HG03520 (cell line): ENCODE data around the gene MPP1.

Experiments used
- ATAC-seq: cut with Tn5 transposase; IDR thresholded peaks from one replicate; pipeline ENCODE4 v1.9.1; 2021; ENCODE audit warnings: mild to moderate bottlenecking, moderate library complexity; ENCODE audit not compliant: unreplicated experiment

The MPP1 gene

DNA sequence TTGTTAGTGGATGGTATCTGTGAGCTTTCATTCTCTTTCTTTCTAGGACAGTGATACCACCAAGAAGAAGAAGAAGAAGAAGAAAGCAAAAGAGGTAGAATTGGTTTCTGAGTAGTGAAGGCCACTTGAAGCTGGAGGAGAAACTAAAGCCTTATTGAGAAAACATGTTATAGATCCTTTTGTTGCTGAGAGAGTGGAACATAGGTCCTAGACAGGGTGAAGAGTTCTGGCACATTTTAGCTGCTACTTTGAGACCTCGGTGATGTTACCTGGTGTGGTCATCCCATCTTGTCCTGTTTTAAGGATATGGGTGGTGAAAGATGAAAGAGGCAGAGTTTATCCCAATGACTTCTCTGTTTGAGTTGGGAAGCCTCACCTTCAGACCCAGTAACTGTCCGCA lies 28.5 kb downstream of the MPP1 start:
- ATAC-seq, result no peak

GRCh38 chrX:154775419-154776349 lies 29.6 kb downstream of the MPP1 start:
- no peak for ATAC-seq

DNA sequence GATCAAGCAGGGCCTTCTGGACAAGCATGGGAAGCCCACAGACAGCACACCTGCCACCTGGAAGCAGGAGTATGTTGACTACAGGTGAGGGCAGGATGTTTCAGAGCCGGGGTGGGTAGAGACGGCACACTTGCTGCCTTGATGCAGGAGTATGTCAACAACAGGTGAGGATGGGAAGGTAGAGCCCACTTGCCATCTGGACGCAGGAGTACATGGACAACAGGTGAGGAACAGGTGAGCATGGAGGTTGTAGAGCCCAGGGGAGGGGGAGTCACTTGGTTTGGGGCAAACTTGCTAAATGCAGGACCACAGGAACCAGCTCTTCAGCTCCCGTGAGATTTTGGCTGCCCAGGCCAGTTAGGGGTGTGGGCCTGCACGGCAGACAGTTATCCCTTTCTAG lies 30.7 kb downstream of the MPP1 start:
- ATAC-seq, result no peak

GRCh38 chrX:154762537-154763296 lies 42.6 kb downstream of the MPP1 start, which contains the start of gene DKC1:
Gene DKC1 (plus strand): TSS chrX:154762864. CDS start chrX:154762966, 102 bp downstream.
- ATAC-seq, result peak; percentile 83

DNA sequence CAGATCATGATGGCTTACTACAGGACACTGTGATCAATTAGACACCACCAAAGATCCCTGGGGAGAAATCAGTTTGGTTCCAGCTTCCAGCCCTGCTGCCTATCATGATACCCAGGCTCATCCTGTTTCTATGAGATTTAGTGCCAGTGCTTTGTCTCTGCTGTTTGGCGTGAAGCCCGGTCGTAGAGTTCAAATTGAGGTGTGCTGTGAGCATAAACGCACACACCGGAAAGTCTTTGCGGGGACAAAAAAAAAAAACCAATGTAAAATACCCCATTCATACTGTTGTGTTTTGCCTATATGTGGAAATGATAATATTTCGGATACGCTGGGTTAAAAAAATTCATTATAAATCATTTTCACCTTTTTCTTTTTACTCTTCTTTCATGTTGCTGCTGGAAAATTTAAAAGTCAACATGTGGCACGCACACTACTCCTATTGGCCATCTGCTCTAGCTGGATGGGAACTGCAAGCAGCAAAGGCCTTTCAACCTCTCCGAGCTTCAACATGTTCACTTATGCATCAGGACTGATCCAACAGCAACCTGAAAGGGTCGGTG lies 43.2 kb downstream of the MPP1 start:
- ATAC-seq, result no peak

GRCh38 chrX:154758696-154759095 lies 46.6 kb downstream of the MPP1 start:
- no peak for ATAC-seq

- no peak for ATAC-seq
Measured at GRCh38 chrX:154751669-154752271, 53.5 kb downstream of the MPP1 start.

DNA sequence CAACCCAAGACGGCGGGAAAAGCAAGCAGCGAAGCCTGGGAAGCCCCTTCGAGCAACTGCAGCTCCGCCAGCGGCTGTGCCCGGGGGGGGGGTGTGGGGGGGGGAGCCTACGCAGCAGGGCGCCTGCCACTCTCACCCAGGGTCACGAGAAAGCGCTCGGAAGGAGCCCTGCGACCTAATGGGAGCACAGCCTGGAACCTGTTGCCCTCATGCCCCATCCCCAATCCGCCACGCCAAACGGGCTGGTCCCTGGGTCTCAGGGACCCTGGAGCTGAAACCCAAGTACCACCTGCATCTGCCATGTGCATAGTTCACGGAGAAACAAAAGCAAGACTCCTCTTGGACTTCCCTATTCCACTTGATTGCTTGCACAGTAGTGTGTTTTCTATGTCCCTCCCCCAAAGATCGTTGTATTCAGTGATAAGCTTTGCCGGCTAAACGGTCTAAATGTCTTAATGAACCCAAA lies 54.0 kb downstream of the MPP1 start:
- ATAC-seq, result peak; percentile 7

GRCh38 chrX:154750301-154751202 lies 54.7 kb downstream of the MPP1 start, which contains the start of gene GAB3:
Gene GAB3 (minus strand): TSS chrX:154751077. CDS start chrX:154751025, 52 bp downstream.
- peak; percentile 45 for ATAC-seq

- ATAC-seq, result no peak
Measured at GRCh38 chrX:154749856-154750255, 55.4 kb downstream of the MPP1 start.

- peak; percentile 43 for ATAC-seq
Measured at GRCh38 chrX:154748712-154749339, 56.5 kb downstream of the MPP1 start.

GRCh38 chrX:154742613-154743012 lies 62.7 kb downstream of the MPP1 start:
- no peak for ATAC-seq

GRCh38 chrX:154739952-154740465 lies 65.3 kb downstream of the MPP1 start:
- ATAC-seq, result no peak

DNA sequence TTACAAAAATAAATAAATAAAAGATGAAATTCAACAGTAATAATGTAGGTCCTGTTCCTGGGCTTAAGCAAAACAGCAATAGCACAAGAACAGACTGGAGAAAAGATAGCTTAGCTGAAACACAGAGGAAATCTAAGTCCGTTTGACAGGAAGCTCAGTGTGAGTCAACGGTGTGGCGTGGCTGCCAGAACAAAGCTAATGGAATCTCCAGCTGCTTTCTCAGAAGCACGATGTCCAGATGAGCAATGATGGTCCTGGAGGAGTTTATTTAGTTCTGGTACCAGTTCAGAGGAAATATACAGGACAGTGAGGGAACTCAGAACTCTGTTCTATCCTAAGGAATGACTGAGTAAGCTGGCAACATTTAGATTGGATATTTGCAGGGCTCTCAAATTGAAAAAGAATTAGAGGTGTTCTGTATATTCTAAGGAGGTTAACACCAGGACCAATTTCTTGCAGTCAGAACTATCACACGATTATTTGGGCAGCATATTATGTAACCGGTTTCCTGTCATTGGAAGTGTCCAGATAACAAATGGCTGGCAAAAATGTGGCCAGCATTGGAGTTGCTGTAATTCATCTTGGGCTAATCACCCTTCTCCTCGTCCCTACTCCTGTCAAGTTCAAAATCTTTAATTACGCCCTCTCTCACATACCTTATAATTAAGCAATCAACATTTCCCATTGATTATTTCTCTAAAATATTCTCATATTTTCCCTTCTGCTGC lies 67.1 kb downstream of the MPP1 start:
- no peak for ATAC-seq

- ATAC-seq, result no peak
Measured at GRCh38 chrX:154737136-154737535, 68.1 kb downstream of the MPP1 start.

- ATAC-seq, result no peak
Measured at GRCh38 chrX:154735695-154736393, 69.4 kb downstream of the MPP1 start.

- no peak for ATAC-seq
Measured at GRCh38 chrX:154734061-154734781, 71.1 kb downstream of the MPP1 start.
